ENCODE results near the gene ELK3. TPM values are rescaled to one million over a fixed set of nuclear protein-coding genes. Genes with fewer than 3 reads are reported as not detected.
A peak's percentile ranks its signal among the peaks of the same experiment; 100 is the strongest.

ELK3 gene
- total and polyA plus RNA-seq, 2 of the 13 experiments (the other 11 are each of a cell fraction or from before 2014, with no cell fraction given), result 2.9 to 3.2 TPM

GRCh38 chr12:96193725-96194575, at the start of gene ELK3 (continued):
- TF ChIP-seq ZBTB40 (IDR thresholded peaks at IDR 0.05) (no peak), ZBTB40 (CRISPR knock-in tag; IDR thresholded peaks at IDR 0.05) (0 out of 2 replicates have a peak, but pooled peaks have one; percentile 31), HBP1 (CRISPR knock-in tag; IDR thresholded peaks at IDR 0.05; ENCODE audit: low read depth) (no peak), SRSF1 (optimal IDR thresholded peaks at IDR 0.05; ENCODE audit: low read depth, low read length) (no peak), ARNT (IDR thresholded peaks at IDR 0.05) (no peak), PATZ1 (CRISPR knock-in tag; IDR thresholded peaks at IDR 0.05) (peak; percentile 36; the same call in 1 of the 2 replicates), SNAPC5 (CRISPR knock-in tag; IDR thresholded peaks at IDR 0.05; ENCODE audit: borderline replicate concordance) (no peak), RERE (CRISPR knock-in tag; IDR thresholded peaks at IDR 0.05; ENCODE audit: low read depth) (no peak), ZNF670 (CRISPR knock-in tag; IDR thresholded peaks at IDR 0.05; ENCODE audit: borderline replicate concordance) (no peak)

Data from HepG2 (cell line).